22Rv1 (cell line): ENCODE data around the gene MYOCD.

Source experiments
- ZFX ChIP-seq: fragments of 450-650 bp; IDR thresholded peaks from 2 replicates; pipeline ENCODE4 v1.6.1; 2017; ENCODE audit warnings: antibody characterized with exemption, borderline replicate concordance
- TF ChIP-seq, protein P1 (sequence below): fragments of 450-650 bp; IDR thresholded peaks from 2 replicates; pipeline ENCODE4 v1.5.1; 2017; ENCODE audit warnings: mild to moderate bottlenecking

DNA sequence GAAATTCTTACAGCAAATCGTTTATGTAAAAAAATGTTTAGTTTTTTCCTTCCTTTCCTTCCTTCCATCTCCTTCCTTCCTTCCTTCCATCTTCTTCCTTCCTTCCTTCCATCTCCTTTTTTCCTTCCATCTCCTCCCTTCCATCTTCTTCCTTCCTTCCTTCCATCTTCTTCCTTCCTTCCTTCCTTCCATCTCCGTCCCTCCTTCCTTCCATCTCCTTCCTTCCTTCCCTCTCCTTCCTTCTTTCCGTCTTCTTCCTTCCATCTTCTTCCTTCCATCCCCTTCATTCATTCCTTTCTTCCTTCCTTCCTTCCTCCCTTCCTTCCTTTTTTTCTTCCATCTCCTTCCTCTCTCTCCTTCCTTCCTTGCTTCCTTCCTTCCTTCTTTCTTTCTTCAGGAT, 22.7 kb downstream of the MYOCD start:
- TF ChIP-seq, protein P1, sequence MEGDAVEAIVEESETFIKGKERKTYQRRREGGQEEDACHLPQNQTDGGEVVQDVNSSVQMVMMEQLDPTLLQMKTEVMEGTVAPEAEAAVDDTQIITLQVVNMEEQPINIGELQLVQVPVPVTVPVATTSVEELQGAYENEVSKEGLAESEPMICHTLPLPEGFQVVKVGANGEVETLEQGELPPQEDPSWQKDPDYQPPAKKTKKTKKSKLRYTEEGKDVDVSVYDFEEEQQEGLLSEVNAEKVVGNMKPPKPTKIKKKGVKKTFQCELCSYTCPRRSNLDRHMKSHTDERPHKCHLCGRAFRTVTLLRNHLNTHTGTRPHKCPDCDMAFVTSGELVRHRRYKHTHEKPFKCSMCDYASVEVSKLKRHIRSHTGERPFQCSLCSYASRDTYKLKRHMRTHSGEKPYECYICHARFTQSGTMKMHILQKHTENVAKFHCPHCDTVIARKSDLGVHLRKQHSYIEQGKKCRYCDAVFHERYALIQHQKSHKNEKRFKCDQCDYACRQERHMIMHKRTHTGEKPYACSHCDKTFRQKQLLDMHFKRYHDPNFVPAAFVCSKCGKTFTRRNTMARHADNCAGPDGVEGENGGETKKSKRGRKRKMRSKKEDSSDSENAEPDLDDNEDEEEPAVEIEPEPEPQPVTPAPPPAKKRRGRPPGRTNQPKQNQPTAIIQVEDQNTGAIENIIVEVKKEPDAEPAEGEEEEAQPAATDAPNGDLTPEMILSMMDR = no peak
- no peak for TF ChIP-seq ZFX
